ENCODE data around the gene CAMTA2.

Gene CAMTA2

DNA sequence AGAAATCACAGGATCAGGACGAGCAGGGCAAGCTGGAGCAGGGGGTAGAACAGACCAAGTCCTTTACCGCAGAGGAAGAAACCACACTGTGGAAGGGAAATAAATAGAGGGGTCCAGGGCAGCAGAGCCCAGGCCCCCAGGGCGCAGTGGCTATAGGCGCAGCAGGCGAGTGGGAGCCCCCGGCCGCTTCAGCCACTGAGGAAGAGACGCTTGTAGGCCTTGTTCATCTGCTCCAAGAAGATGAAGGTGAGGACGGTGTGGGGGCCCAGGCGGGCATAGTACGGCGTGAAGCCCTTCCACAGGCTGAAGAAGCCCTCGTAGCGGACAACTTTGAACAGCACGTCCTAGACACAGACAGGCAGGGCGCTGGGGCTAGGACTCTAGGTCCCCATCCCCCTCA is 49.9 kb downstream of the CAMTA2 start:
- no peak overlapping the region for H3K27ac ChIP-seq
- no peaks in the 10 kb centered on the region for H3K9me3 ChIP-seq
- H3K27me3 ChIP-seq, result no peaks in the 10 kb centered on the region
- peaks cover 4 to 45% (median 28%) of the 10 kb centered on the region in 4 donors for H3K4me1 ChIP-seq
- intact Hi-C loops (cut with DNase I; ENCODE audit: low total_unique reads), result loop anchor here (5.0 kb wide), 1 partner anchor 45 kb away; no protein-coding TSS in a partner anchor
- peaks cover 20 to 39% (median 20%) of the 10 kb centered on the region in 3 donors for H3K36me3 ChIP-seq
- DNase-seq, result no peak
- H3K4me3 ChIP-seq, result no peak overlapping the region
- TF ChIP-seq, protein P1, sequence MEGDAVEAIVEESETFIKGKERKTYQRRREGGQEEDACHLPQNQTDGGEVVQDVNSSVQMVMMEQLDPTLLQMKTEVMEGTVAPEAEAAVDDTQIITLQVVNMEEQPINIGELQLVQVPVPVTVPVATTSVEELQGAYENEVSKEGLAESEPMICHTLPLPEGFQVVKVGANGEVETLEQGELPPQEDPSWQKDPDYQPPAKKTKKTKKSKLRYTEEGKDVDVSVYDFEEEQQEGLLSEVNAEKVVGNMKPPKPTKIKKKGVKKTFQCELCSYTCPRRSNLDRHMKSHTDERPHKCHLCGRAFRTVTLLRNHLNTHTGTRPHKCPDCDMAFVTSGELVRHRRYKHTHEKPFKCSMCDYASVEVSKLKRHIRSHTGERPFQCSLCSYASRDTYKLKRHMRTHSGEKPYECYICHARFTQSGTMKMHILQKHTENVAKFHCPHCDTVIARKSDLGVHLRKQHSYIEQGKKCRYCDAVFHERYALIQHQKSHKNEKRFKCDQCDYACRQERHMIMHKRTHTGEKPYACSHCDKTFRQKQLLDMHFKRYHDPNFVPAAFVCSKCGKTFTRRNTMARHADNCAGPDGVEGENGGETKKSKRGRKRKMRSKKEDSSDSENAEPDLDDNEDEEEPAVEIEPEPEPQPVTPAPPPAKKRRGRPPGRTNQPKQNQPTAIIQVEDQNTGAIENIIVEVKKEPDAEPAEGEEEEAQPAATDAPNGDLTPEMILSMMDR (IDR thresholded peaks at IDR 0.05), result no peak

DNA sequence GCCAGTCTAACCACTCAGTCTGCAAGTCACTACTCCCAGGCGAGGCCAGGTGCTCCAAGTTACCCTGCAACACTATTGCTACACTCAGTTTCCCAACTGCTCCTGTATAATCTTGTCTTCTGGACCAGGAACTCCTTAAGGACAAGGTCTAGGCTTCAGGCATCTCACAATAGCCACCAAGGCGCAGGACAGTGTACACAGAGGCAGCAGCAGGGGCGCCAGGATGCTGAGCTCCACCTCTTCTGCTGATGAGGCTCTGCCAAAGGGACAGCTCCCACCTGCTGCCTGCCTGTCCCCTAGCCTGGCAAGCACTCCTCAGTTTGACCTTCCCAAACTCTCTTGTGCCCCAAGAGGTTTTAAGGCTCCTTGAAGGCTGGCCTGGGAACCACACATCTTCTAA is 51.0 kb downstream of the CAMTA2 start:
- H3K4me3 ChIP-seq, result no peak overlapping the region
- no peak overlapping the region for H3K27ac ChIP-seq
- H3K9me3 ChIP-seq, result no peaks in the 10 kb centered on the region
- H3K36me3 ChIP-seq, result peaks cover 14 to 31% (median 14%) of the 10 kb centered on the region in 3 donors
- intact Hi-C loops (cut with DNase I; ENCODE audit: low total_unique reads), result loop anchor here (5.0 kb wide), 1 partner anchor 46 kb away; no protein-coding TSS in a partner anchor
- no peaks in the 10 kb centered on the region for H3K27me3 ChIP-seq
- TF ChIP-seq, protein P1 (IDR thresholded peaks at IDR 0.05), result no peak
- peaks cover 4 to 39% (median 23%) of the 10 kb centered on the region in 4 donors for H3K4me1 ChIP-seq
- DNase-seq, result no peak

DNA sequence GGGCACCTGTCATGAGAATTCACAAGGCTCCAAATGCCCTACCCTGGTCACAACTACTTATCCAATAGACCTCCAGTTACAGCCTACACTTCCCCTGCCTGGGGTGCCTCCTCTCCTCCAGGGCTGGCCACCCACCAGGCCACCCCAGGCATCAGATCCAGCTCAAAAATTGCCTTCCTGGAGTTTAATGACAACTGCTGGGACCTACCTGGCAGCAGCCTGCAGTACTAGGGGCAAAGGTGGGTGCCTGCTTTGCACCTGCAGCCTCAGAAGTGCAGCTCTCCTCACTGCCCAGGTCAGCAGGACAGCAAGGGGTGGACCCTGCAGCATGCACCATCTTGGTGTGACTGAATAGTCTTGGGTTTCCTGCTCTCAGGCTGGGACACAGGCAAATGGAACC is 51.8 kb downstream of the CAMTA2 start:
- no peak overlapping the region for H3K27ac ChIP-seq
- TF ChIP-seq, protein P1 (IDR thresholded peaks at IDR 0.05), result no peak
- peaks cover 4 to 31% (median 15%) of the 10 kb centered on the region in 4 donors for H3K4me1 ChIP-seq
- H3K27me3 ChIP-seq, result no peaks in the 10 kb centered on the region
- H3K4me3 ChIP-seq, result no peak overlapping the region
- no peaks in the 10 kb centered on the region for H3K9me3 ChIP-seq
- H3K36me3 ChIP-seq, result peaks cover 14 to 31% (median 14%) of the 10 kb centered on the region in 3 donors
- no peak for DNase-seq
- intact Hi-C loops (cut with DNase I; ENCODE audit: low total_unique reads), result loop anchor here (5.0 kb wide), 1 partner anchor 47 kb away; no protein-coding TSS in a partner anchor

DNA sequence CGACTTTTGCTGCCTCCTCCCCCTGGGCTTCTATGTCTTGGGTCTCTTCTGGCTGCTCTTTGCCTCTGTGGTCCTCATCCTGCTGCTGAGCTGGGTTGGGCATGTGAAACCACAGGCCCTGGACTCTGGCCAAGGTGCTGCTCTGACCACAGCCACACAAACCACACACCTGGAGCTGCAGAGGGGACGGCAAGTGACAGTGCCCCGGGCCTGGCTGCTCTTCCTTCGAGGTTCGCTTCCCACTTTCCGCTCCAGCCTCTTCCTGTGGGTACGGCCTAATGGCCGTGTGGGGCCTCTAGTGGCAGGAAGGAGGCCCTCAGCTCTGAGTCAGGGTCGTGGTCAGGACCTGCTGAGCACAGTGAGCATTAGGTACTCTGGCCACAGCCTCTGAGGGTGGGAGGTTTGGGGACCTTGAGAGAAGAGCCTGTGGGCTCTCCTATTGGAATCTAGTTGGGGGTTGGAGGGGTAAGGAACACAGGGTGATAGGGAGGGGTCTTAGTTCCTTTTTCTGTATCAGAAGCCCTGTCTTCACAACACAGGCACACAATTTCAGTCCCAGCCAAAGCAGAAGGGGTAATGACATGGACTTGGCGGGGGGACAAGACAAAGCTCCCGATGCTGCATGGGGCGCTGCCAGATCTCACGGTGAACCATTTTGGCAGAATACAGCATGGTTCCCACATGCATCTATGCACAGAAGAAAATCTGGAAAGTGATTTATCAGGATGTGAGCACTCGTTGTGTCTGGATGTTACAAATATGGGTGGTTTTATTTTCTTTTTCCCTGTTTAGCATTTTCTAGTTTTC is 53.1 kb downstream of the CAMTA2 start:
- H3K4me3 ChIP-seq, result no peak overlapping the region
- TF ChIP-seq, protein P1 (IDR thresholded peaks at IDR 0.05), result no peak
- peaks cover 14 to 35% (median 14%) of the 10 kb centered on the region in 3 donors for H3K36me3 ChIP-seq
- DNase-seq, result no peak
- intact Hi-C loops (cut with DNase I; ENCODE audit: low total_unique reads), result no loop called here
- H3K27ac ChIP-seq, result no peak overlapping the region
- H3K9me3 ChIP-seq, result no peaks in the 10 kb centered on the region
- H3K27me3 ChIP-seq, result no peaks in the 10 kb centered on the region
- peaks cover 4 to 29% (median 14%) of the 10 kb centered on the region in 4 donors for H3K4me1 ChIP-seq

DNA sequence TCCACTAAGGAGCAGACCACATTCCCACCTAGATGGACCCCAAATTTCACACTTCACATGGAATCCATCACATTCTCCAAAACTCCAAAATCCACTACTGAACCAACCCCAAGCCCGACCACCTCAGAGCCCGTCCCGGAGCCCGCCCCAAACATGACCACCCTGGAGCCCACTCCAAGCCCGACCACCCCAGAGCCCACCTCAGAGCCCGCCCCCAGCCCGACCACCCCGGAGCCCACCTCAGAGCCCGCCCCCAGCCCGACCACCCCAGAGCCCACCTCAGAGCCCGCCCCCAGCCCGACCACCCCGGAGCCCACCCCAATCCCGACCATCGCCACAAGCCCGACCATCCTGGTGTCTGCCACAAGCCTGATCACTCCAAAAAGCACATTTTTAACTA is 53.8 kb downstream of the CAMTA2 start:
- Histone ChIP-seq H3K4me1 (peaks cover 0 to 22% (median 7%) of the 10 kb centered on the region in 4 donors), H3K27me3 (no peaks in the 10 kb centered on the region), H3K9me3 (no peaks in the 10 kb centered on the region), H3K36me3 (peaks cover 14 to 35% (median 14%) of the 10 kb centered on the region in 3 donors), H3K4me3 (no peak overlapping the region), H3K27ac (no peak overlapping the region)
- intact Hi-C loops (cut with DNase I; ENCODE audit: low total_unique reads), result no loop called here
- TF ChIP-seq, protein P1 (IDR thresholded peaks at IDR 0.05), result no peak
- no peak for DNase-seq
